Stimulated activated CD8-positive, alpha-beta memory T cell treated with anti-CD3 and anti-CD28 coated beads, Interleukin-12 subunit alpha, Interleukin-12 subunit beta, amount 100 ng/mL, for 1 hour (primary cell): ENCODE data around the gene ATP8B4.

Experiments used
- DNase-seq: peaks from one replicate; pipeline ENCODE4 v3.0.0-alpha.2; 2020; ENCODE audit warnings: low read depth

ATP8B4 gene

GRCh38 chr15:50059883-50060282 is 59.1 kb downstream of the ATP8B4 start:
- no peak for DNase-seq

- DNase-seq: no peak
Measured at GRCh38 chr15:50059203-50059772, 59.7 kb downstream of the ATP8B4 start.

- no peak for DNase-seq
Measured at GRCh38 chr15:50057905-50058639, 61.0 kb downstream of the ATP8B4 start.

- DNase-seq: no peak
Measured at GRCh38 chr15:50057196-50057595, 61.8 kb downstream of the ATP8B4 start.

- DNase-seq: no peak
Measured at GRCh38 chr15:50055750-50056157, 63.3 kb downstream of the ATP8B4 start.

GRCh38 chr15:50055332-50055731 is 63.7 kb downstream of the ATP8B4 start:
- DNase-seq: no peak

- no peak for DNase-seq
Measured at GRCh38 chr15:50053055-50053856, 65.8 kb downstream of the ATP8B4 start.

- DNase-seq: no peak
Measured at GRCh38 chr15:50051811-50052419, 67.1 kb downstream of the ATP8B4 start.

- DNase-seq: no peak
Measured at GRCh38 chr15:50050986-50051743, 67.9 kb downstream of the ATP8B4 start.

- no peak for DNase-seq
Measured at GRCh38 chr15:50049871-50050270, 69.2 kb downstream of the ATP8B4 start.

- DNase-seq: no peak
Measured at GRCh38 chr15:50046867-50047266, 72.2 kb downstream of the ATP8B4 start.

- no peak for DNase-seq
Measured at GRCh38 chr15:50046159-50046558, 72.9 kb downstream of the ATP8B4 start.

- no peak for DNase-seq
Measured at GRCh38 chr15:50044904-50045303, 74.1 kb downstream of the ATP8B4 start.

- DNase-seq: no peak
Measured at GRCh38 chr15:50044406-50044805, 74.6 kb downstream of the ATP8B4 start.

GRCh38 chr15:50042775-50043174 is 76.3 kb downstream of the ATP8B4 start:
- DNase-seq: no peak

GRCh38 chr15:50030456-50030855 is 88.6 kb downstream of the ATP8B4 start:
- no peak for DNase-seq

- no peak for DNase-seq
Measured at GRCh38 chr15:50028326-50028725, 90.7 kb downstream of the ATP8B4 start.

- no peak for DNase-seq
Measured at GRCh38 chr15:50024281-50024680, 94.8 kb downstream of the ATP8B4 start.

GRCh38 chr15:50018491-50018890 is 100.5 kb downstream of the ATP8B4 start:
- no peak for DNase-seq

- DNase-seq: no peak
Measured at GRCh38 chr15:50017522-50017921, 101.5 kb downstream of the ATP8B4 start.

- DNase-seq: no peak
Measured at GRCh38 chr15:50016951-50017350, 102.1 kb downstream of the ATP8B4 start.

GRCh38 chr15:50012790-50013189 is 106.2 kb downstream of the ATP8B4 start:
- DNase-seq: no peak
